Measurements from ENCODE around the gene CNDP1.
"Not testable (repeated sequence)": the region's sequence is repeated elsewhere in the genome, so short reads cannot be mapped to it uniquely, and the experiment has no call there.

Gene CNDP1

DNA sequence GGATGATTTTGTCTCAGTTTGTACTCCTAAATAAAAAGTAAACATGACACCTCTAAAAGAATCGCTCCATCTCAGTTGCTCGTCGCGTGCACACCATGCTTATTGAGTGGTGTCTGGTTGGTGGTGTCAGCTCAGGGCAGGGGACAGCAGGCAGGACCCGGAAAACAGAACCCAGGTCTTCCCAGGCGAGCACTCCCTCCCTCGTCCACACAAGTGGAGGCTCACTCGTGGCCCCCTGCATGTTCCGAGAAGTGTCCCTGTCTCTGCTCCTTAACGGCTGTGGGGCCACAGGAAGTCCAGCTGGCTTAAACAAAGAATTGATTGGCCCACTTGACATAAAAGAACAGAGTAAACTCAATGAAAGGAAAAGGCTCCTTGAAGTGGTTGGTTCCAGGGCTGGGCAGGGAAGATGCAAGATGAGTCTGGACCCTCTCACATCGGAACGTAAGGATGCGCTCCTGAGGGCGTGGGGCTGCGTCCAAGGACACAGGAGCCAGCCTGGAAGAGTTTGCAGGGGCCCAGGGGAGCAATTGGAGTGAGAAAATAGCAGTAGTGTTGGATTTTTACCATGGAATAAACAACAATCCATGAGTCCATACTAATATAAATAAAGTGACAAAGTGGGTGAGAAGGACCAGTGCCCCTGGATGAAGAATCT is 13.1 kb upstream of the CNDP1 start:
- DNase-seq, result no peak

DNA sequence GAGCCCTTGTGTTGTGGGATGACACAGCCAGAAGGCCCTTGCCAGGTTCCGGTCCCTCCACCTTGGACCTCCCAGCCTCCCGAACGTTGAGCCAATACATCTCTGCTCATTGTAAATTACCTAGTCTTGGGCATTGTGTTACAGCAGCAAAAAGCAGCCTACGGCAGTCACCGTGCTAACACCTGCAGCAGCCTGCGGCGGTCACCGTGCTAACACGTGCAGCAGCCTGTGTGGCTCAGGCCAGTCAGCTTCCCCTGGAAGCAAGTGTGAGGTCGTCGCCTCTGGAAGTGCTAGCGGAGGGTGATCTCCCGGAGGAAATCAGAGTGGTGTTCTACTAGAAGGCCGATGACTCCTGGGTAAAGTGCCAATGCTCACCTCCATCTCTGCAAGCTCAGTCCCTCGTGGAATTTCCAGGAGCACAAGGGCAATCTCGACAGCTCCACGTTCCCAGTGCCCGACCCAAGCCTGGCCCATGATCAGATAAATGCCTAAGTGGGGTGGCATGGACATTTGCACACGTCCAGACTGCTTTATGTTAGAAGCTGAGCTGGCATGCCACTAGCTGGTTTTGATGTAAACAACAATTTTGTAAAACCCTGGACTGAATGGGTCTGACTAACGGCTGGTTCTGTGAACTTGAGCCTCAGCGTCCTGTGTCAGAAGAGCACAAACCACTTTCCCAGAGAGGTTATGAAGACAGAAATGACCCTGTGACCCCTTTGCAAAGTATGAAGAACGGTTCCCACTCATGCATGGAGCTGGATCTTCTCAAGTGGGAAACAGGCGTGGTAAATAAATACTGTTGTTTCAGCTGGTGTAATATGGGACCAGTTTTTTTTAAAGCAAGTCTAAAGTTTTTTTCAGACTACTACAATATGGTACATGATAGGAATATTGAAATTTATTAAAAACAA is 11.4 kb upstream of the CNDP1 start:
- DNase-seq, result no peak

DNA sequence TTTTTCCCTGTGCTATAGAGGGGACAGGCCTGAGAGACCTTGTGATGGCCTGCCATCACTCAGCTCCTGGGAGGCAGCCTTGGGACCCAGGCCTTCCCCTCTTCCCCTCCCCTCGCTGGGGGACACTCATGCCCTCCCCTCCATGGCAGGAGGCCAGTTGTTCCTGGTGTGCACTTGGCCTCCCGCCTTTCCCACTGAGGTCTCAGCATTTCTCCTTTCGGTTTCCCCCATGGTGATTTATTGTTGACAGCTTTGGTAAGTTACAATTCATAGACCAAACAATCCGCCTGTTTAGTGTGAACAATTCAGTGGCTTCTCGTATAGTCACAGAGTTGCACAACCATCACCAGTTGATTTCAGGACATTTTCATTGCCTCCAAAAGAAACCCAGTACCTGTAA is 10.2 kb upstream of the CNDP1 start:
- no peak for DNase-seq

DNA sequence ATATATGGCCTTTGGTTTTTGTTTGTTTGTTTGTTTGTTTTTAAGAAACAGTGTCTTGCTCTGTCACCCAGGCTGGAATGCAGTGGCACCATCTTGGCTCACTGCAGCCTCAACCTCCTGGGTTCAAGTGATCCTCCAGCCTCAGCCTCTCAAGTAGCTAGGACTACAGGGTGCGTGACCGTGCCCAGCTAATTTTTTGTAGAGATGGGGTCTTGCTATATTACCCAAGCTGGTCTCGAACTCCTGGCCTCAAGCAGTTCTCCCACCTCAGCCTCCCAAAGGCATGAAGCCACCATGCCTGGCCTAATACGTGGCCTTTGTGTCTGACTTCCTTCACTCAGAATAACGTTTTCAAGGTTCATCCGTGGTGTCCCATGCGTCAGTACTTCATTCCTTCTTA is 9.4 kb upstream of the CNDP1 start:
- not testable (repeated sequence) for DNase-seq

DNA sequence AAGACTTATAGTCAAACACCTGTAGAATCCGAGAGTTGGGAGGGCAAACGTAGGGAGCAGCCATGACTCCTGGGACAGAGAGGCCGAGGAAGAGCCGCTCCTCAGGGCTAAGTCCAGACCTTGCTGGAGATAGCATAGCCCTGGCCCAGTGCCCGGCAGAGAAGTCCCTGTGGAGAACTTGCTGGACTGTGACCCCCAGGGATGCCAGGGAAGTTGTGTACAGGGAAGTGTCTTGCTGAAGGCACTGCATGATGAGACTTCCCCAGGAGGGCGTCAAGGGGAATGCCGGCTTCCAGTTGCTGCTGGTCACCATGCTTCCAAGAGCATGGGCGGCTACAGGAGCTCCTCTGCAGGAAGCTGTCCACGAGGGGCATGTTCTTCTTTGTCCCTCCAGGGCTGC is 8.6 kb upstream of the CNDP1 start:
- no peak for DNase-seq

DNA sequence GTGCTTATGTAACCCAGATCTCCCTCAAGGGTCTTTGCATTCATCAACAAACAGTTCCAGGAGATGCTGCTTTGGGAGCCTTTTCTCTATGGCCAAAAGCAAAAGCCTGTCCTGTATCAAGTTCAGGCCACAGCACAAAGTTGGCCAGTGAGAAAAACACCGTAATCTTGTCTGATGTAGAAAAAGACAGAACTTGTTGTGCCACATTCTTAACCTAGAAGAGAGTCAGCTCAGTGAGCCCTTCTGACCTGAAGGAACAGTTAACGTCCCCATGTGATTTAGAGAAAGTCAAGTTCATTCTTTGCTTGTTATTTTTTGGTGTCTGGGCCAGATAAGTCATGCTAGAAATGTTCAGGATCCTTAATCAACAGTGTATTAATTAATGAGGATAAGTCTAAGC is 7.8 kb upstream of the CNDP1 start:
- no peak for DNase-seq

DNA sequence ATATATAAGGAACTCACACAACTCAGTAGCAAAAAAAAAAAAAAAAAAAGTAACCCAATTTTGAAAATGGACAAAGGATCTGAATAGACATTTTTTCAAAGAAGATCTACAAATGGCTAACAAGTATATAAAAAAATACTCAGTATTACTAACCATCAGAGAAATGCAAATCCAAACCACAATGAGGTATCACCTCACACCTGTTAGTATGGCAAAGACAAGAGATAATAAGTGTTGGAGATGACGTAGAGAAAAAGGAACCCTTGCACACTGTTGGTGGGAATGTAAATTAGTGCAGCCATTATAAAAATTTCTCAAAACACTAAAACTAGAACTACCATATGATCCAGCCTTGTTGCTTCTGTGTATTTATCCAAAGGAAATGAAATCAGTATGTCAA is 5.8 kb upstream of the CNDP1 start:
- DNase-seq, result no peak

DNA sequence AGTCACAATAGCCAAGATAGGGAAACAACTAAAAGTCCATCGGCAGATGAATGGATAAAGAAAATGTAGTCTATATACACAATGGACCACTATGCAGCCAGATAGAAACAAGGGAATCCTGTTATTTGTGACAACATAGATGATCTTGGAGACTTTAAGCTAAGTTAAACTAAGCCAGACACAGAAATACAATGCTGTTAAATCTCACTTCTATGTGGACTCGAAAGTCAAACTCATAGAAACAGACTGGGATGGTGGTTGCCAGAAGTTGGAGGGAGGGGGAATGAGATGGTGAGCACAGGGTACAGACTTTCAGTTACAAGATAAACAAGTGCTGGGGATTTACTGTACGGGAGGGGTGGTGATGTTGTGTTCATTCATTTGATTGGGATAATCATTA is 5.4 kb upstream of the CNDP1 start:
- no peak for DNase-seq

DNA sequence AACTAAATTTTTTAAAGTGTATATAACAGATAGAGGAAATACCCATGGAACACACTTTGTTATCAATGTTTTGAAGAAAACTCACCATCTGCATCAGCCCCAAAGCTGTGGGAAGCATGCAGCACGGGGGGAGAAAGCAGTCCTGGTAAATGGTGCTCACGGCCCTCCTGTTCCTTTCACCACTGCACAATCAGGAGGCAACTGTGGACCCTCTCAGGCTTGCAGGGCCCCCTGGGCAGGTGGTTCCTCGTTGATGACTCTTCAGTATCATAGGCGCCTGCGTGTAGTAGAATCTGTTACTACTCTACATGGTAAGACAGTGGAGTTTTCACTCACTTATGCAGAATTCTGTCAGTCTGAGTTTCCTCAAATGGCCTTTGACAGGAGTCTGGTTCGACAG is 4.9 kb upstream of the CNDP1 start:
- no peak for DNase-seq

DNA sequence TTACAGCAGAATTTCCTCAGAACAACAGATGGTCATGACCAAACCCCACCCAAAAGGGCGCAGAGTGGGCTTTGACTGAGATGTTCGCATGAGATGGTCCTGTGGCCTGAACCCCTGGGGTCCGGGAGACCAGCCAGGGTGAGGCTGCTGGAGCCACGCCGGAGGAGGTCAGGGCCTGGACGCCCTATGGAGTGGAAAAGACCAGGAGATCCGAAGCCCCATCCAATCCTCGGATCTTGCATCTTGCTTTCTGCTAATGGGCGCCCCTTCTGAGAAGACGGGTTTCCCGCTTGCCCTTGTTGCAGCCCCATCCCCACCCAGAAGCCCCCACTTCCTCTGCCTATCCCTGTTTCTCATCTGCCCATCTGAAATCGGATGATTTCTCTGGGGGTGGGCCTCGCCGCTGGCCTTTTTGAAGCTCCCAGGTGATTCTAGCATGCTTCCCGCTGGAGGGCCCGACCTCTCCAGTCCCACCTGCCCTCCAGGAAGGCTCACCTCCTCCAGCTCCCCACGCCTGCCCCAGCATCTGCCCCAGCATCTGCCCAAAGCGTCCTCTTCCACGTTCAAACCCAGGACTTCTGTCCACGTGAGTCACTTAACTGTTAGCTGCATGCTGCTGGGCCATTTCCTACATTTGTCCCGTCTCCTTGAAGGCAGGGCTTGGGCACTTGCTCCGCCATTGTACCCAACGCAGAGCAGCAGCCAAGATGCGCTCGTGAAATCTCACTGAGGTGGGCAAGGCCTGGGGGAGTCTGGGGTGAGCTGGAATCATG is 4.3 kb upstream of the CNDP1 start:
- DNase-seq, result no peak

DNA sequence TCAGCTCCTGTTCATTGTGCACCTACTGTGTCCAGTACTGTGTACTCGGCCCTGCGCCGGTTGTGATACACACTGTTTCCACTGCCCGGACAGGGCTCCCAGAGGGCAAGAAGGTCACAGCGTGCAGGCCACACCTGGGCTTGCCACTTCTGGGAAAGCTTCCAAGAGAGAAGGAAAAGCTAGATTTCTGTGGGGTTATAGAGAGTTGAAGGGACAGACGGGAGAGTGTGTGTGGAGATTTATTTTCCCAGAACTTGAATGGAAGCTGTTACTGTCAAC is 3.8 kb upstream of the CNDP1 start:
- no peak for DNase-seq

DNA sequence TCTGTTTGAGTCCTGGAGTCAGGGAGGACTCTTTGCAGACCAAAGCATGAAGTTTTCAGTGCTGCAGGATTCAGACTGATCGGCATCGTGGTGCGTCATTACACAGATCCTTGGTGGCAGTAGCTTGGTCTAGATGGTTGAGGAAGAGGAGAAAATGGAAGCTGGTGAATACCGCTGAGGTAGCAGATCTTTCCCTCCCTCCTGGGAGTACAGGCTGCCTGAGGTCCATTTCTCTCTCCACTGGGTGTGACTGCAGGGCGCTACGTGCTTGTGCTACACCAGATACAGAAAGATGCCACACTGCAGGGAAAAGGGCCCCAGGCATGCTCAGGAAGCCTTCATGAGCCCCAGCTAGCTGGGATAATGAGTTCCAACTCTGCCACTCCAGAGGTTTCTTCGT is 3.3 kb upstream of the CNDP1 start:
- DNase-seq, result no peak

DNA sequence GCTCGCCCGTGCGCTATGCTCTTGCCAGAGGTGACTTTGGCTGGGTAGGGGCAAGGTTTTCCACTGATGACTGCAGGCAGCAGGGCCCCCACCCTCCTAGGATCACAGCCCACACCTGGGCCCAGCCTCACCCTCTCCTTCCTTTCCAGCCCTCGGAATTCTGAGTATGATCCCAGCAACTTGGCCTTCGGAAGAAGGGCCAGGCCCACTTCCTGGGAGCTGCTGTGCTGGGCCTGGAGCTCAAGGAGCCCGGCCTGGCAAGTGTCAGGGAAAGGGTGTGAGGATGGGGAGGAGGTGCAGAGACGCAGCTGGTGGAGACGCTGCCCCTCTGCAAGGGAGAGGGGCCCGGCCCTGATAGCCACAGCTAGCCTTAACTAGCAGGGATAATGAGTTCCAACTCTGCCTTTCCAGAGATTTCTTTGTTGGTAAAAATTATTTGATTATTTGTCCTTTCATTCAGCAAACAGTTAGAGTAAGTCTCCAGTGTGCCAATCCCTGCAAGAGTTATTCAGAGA is 1.7 kb upstream of the CNDP1 start:
- DNase-seq, result no peak

DNA sequence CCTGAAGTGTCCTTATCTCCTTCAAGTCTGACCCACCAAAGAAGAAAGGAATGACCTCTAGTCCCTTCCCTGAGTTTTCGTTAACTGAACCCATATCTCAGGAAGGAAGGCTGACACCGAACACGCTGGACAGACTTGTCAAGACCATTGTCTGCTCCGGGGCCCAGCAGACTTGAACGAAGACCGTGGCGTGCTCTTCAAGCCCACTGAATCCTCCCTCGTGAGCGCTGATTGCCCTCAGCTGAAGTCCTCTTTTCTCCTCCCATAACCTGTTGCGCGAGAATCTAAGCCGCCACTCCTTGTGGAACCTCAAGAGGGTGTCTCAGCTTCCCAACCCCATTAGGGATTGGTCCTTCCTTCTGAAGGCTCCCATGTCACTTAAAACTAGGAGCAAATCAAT is 634 bp upstream of the CNDP1 start:
- DNase-seq, result no peak

DNA sequence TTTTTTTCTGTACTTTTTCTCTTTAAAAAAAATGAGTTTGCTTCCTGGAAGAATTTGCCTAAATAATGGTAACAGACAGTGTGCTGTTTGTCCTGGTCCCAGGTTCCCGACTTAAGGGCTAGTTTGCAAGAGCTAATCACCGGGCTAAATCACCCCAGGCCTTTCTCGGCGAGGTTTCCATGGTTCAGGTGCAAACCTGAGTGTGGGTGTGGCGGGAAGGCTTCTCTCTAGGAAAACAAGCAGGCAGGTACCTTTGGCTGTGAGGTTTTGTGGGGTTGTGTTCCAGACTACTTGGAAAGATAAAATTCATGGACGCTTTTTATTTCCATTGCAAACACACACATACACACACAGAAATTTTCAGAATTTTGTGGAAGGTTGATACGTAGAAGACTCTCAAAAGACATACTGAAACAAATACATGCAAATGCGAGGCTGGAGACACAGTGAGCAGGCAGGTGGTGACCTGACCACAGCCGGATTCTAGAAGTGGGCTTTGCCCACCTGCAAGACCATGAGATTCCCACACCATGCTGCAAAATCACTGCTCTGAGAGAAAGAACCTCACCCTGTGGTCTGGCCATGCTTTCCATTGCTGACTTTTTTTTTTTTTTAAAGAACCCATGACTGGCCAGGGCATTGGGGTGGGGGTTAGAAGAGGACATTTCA is 815 bp downstream of the CNDP1 start:
- DNase-seq, result no peak

DNA sequence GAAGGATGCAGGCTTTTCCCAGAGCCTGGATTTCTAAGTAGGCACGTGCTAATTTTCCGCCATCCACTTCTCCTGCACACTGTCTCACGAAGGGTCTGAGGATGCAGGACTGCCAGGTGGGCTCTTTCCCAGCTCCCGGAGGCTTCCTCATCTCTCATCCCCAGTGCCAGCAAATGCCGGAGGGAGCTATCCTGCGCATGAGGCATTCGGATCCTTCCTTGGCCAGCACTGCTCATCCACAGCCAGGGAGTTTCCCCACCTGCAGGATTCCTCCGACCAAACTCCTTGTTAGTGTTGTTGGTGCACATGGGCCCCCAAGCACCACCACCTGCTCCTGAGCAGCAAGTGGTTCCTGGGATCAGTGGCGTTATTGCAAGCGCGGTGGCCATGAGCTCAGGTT is 5.0 kb downstream of the CNDP1 start:
- DNase-seq, result no peak

DNA sequence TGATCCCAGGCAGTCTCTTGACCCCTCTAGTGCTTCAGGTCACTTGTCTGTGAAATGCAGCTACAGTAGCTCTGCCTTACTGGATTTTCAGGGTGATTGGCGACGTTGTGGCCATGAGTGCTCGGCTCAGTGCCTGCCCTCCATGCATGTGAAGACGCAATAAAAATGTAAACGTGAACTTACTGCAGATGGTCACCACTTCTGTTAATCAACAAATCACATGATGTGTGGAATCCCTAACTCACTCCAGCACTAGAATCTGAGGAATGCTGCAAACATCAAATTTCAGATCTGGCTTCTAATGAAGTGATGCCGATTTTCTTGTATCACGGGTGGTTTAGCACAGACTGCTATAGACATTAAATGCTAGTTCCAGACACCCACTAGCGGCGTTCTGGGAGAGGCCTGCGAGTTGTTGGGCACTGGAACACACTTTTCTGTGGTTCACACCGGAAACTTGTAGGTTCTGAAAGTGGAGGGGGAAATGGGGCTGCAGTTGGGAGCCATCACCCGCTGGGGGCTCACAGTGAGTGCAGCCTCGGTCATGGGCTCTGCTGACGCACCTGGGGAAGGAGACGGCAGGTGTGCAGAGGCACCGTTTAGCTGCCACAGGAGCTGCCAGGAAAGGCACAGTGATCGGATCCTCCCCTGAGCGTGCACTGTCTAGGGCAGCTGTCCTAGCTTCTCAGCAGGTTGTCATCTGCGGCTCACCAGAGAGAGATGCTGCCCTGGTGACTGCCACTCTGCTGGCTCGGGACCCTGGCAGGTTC is 6.5 kb downstream of the CNDP1 start:
- DNase-seq, result no peak

DNA sequence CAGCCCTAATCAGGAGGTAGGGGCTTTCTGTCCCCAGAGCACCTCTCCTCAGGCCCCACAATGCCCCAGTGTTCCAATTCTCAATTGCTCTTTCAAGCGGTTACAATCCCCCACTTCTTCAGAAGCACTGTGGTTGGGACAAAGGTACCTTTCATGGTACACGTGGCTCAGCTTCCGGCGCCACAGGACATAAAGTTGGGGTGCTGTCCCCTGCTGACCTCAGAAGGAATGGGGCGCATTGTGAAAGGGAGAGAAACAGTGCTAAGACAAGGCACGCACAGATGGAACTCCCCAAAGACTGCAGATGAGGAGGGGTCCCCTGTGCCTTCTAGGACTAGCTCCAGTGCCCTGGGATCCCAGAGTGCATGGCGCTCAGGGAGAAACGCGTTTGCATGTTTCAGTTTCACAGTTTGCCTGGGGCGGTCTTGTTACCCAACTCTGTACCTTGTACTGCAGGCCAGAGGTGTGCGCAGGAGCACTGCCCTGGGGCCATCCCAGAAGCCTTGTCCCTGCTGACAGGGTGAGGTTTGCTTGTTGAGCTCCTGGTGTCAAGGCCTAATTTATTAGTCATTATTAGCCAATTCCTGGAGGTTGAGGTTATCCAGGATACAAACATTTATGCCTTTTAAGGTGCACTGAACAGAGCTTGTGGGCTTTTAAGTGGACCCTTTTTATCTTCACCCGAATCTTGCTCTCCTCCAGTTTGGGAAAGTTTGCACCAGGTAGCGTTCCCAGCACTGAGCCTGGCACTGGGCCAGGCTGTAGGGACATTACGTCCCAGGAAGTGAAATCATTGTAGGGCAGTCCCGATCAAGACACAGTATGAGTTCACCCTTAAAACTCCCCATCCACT is 7.6 kb downstream of the CNDP1 start:
- DNase-seq, result no peak

DNA sequence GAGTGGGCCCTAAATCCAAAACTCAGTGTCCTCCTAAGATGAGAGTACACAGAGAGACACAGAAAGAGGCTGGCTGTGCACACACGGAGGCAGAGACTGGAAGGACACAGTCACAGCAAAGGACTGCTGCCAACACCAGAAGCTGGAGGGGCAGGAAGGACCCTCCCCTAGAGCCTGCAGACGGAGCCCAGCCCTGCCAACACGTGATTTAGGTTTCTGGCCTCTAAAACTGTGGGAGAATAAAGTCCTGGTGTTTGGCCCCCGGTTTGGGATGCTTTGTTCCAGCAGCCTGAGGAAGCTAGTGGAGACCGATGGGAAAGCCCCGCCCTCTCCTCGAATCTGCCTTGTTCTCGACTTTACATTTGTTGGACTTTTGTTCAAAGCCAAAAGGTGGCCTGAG is 10.6 kb downstream of the CNDP1 start:
- DNase-seq, result no peak

DNA sequence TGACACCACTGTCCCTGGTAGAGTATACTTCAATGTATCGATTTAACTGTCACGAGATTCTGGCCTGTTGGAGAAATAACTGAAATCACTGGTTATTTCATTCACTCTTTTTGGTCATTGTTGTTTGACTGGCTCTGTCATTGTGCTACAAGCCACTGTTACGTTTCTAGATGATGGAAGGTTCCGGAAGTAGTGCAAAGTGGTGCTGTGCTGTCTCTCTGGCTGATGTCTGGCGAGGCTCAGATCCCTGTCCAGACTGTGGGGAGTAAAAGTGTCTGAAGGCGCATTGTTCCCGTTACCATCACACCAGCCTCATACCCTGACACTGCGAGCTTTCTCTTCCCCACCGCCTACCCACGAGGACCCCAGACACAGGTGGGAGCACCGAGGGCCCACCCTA is 11.7 kb downstream of the CNDP1 start:
- no peak for DNase-seq

DNA sequence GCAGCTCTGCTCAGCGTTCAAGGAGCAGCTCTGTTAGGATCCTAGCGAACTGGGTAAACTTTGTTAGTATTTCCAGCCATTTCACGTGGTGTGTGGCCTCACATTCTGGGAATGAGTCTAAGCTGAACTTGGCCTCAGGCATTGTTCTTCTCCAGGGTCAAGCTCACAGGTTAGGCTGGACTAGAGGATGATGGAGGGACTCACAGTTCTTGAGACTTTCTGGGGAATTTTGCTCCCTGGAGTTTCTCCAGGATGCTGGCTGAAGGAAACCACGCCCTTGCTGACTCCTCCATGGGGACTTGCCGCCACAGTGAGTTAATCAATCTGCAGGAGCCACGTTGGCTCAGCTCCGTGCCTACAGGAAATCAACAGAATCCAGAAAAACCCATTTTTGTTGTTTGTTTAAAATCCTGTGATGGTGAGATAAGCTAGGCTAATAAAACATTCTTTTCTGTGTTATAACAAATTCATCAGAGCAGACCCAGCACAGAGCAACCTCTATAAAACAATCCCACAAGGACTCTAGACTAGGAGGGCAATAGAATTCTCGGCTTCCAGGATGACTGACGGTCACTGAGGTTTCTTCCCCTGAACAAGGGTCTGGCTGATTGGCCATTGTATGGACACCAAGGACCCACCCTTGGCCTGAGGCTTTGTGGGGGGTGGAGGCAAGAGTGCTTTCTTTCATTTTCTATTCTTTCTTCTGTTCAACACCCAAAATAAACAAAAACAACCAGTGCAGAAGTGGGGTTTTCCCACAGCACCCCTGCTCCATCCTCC is 12.6 kb downstream of the CNDP1 start:
- DNase-seq, result no peak

Data from effector CD8-positive, alpha-beta T cell (primary cell).